ENCODE results near the gene XRCC2. TPM values are rescaled to one million over a fixed set of nuclear protein-coding genes. Genes with fewer than 3 reads are reported as not detected.

XRCC2 gene
- total RNA-seq = 3.1 and 3.5 TPM in 2 replicates

GRCh38 chr7:152675759-152676636 is at the start of gene XRCC2:
Gene XRCC2 (minus strand): TSS chr7:152676141. CDS start chr7:152676079, 62 bp downstream.

Other genes starting within 250 kb of the XRCC2 start
- 6.4 and 7.0 TPM in 2 replicates for gene KMT2C, start 240.1 kb downstream of the XRCC2 start, total RNA-seq
- gene ACTR3B, start 83.6 kb upstream of the XRCC2 start, total RNA-seq = 1.0 and 27.1 TPM in 2 replicates